HG02943 (cell line): Measurements from ENCODE around the gene ZNF557.

ENCODE experiments used
- ATAC-seq: cut with Tn5 transposase; IDR thresholded peaks from one replicate; pipeline ENCODE4 v1.9.1; 2021; ENCODE audit warnings: mild to moderate bottlenecking, low read depth, moderate library complexity; ENCODE audit not compliant: unreplicated experiment

The ZNF557 gene

DNA sequence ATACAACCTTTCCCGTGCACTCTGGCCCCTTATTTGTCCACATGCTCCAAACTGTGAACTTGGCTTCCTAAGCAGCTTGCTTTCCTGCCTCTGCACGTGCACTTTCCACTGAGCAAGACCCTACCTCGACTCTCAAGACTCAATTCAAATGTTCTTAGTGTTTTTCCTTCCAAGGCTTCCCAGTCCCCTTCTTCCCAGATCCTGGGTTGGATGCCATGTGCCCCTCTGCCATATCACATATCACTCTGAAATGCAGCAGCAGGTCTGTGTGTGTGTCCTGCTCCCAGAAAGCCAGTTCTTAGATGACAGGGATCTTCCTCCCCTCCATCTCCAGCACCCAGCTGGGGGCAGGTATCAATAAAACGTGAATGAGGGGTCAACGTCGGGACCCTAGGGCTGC lies 3.0 kb downstream of the ZNF557 start:
- no peak for ATAC-seq

GRCh38 chr19:7074705-7075282 lies 5.3 kb downstream of the ZNF557 start:
- ATAC-seq = no peak

- no peak for ATAC-seq
Measured at GRCh38 chr19:7076151-7076550, 6.6 kb downstream of the ZNF557 start.

DNA sequence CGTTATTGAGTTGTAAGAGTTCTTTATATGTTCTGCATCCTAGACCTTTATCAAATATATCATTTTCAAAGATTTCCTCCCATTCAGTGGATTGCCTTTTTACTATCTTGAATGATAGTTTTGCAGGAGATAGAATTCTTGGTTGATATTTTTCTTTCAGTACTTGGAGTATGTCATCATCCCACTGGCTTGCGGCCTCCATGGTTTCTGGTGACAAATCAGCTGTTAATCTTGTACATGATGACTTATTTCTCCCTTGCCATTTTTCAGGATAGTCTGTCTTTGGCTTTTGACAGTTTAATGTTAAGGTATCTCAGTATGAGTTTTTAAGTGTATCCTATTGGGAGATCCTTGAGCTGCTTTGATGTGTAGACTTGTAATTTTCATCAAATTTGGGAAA lies 8.5 kb downstream of the ZNF557 start:
- ATAC-seq = no peak

- no peak for ATAC-seq
Measured at GRCh38 chr19:7083076-7083956, 13.8 kb downstream of the ZNF557 start.

- ATAC-seq = no peak
Measured at GRCh38 chr19:7088999-7089398, 19.5 kb downstream of the ZNF557 start.

GRCh38 chr19:7098096-7098495 lies 28.6 kb downstream of the ZNF557 start:
- ATAC-seq = no peak

DNA sequence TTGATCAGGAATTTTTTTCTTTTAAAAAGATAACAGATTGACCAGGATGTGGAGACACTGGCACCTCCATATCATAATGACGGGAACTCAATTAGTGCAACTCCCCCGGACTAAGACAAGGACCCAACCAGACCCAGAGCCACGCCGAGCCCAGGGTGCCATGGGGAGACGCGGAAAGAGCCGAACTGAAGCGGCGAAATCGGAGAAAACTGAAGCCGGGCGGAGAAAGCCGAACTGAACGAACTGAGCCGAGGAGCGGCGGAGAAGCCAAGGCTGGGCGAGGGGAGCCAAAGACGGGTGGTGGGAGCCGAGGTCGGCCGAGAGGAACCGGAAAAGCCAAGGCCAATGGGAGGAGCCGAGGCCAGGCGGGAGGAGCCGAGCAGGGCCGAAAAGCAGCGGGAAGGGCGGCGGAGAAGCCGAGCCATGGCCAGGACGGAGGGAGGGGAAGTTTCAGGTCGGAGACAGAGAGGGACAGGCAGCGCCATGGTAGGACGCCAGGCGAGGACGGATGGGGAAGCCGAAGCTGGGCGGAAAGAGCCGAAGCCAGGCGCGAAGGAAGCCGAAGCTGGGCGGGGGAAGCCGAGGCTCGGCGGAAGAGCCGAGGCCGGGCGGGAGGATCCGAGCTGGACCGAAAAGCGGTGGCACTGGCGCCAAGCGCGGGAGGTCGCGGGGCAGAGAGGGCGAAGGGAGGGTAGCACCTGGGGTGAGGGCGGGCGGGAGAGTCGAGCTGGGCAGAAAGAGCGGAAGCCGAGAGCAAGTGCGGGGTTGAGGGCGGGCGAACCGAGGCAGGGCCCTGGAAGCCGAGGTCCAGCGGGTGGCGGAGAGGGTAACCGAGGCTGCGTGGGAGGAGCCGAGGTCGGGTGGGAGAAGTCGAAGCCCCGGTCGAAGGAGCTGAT lies 29.4 kb downstream of the ZNF557 start:
- peak; percentile 58 for ATAC-seq

- no peak for ATAC-seq
Measured at GRCh38 chr19:7099597-7099921, 30.1 kb downstream of the ZNF557 start.

GRCh38 chr19:7101498-7102253 lies 32.2 kb downstream of the ZNF557 start:
- no peak for ATAC-seq

DNA sequence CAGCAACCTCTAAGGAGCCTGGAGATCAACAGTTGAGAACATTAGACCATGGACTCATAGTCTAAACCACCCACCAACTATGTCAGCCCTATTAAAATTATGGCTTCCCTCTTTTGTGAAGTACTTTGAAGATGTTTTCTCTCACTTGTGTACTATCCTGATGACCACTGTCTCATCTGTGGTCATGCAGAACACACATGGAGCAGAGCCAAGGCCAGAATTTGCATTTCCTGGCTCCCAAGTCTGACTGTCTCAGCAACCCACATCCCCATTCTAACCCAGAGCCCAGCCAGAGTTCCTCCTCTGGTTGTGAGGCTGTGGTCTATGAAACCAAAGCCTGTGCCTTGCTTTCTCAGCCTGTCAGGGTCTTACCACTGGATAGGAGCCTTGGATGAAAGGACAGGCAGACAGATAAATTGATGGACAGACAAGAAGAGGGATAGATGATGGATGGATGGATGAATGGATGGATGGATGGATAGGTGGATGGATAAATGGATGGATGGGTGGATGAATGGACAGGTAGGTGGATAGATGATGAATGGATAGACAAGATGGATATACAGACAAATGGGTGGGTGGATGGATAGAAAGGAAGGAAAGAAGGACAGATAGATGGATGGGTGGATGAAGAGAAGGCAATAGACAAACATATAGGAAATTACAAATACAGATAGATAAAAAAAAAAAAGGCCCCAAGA lies 35.4 kb downstream of the ZNF557 start:
- no peak for ATAC-seq

DNA sequence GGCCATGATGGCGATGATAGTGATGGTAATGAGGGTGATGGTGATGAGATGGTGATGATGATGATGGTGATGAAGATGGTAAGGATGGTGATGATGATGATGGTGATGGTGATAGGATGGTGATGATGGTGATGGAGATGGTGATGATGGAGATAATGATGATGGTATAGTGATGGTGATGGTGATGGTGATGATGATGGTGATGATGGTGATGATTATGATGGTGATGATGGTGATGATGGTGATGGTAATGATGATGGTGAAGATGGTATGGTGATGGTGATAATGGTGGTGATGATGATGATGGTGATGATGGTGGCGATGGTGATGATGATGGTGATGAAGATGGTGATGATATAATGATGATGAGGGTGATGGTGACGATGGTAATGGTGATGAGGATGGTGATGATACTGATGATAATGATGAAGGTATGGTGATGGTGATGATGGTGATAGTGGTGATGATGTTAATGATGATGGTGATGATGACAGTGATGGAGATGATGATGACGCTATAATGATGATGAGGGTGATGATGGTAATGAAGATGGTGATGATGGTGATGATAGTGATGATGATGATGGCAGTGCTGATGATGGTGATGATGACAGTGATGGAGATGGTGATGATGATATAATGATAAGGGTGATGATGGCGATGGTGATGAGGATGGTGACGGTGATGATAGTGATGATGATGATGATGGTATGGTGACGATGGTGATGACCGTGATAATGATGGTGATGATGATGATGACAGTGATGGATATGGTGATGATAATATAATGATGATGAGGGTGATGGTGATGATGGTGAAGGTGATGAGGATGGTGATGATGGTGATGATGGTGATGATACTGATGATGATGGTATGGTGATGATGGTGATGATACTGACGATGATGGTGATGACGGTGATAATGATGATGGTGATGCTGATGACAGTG lies 37.5 kb downstream of the ZNF557 start:
- ATAC-seq = no peak

DNA sequence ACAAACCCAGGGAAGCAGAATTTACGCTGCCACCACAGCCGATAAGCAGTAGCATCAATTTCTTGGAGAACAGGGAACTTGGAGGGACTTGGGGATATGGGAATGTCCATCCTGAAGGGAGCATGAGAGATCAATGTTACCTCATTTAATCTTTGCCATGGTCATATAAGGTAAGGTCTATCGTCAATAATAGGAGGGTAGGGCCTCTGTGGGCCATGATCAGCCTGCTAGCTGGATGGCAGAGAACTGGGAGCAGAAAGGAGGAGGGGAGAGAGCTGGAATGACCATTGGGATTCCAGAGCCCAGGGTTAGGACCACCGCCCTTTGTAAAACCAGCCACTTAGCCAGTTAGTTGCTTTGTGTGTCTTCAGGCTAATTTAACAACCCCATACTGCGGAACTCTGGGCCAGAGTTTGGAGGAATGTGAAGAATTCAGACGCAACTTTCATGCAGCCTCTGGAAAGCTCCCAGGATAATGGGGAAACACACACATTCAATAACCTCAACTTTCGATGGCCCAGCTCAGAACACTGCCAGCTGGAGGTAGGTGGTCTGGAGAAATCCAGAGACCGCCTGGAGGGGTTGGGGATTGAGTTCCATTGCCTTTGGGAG lies 40.3 kb downstream of the ZNF557 start:
- no peak for ATAC-seq

DNA sequence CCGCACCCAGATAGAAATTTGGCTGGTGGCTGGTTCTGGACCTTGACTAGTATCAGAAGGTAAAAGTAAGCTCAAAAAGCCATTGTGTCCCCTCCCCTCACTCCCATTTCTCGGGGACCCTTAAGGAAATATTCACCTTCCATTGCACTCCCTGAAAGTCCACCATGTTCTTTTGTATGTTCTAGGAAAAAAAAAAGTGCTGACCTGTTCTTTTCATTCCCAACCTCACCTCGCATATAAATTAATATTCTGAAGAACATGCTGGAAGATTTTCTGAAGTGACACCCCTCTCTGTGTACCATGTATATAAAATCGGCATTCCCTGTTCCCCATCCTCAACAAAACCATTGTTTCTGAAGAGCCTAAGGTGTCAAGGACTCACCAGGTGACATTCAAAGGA lies 43.2 kb downstream of the ZNF557 start:
- ATAC-seq = no peak

DNA sequence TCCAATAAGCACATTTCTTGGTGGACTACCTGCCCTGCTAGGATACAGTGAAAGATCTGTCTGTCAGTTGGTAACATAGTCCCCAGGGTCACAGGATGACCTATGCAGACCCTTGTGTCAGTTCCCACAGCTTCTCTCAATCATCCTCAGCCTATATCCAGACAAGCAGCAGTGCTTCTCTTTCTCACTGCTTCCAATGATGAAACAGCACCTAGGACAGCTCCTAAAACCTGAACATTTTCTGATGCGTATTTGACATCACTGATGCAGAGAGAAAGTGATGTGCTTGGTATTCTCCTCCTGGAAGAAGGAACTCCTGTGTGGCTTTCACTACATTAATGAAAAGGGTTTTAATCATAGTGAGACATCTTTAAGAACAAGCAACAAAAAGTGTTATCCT lies 43.7 kb downstream of the ZNF557 start:
- no peak for ATAC-seq

DNA sequence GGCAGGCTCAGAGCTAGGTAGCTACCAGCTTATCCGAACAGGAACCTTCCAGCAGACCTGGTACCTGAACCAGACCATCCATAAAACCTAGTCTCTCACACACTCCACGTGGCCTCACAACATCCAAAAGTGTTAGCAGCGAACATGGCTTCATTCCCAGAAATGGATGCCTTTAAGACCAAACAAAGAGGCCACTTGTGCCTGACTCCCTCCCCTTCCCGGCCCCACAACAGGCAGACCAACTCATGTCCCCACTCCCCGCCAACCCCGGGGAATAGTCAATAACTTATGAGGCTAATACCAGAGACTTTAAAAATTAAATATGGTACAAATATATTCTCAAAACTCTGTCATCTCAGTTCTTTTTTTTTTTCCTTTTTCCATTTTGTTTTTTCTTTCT lies 46.2 kb downstream of the ZNF557 start:
- ATAC-seq = no peak

GRCh38 chr19:7117248-7117647 lies 47.7 kb downstream of the ZNF557 start:
- ATAC-seq = no peak

GRCh38 chr19:7119582-7119981 lies 50.1 kb downstream of the ZNF557 start:
- no peak for ATAC-seq

GRCh38 chr19:7120499-7120898 lies 51.0 kb downstream of the ZNF557 start:
- ATAC-seq = no peak
